Natural killer cell treated with Interleukin-12 subunit alpha and Interleukin-12 subunit beta and Interleukin-15 and Interleukin-18, amount 100 ng/mL, for 72 hours (primary cell): ENCODE results near the gene BDP1. TPM values are rescaled to one million over a fixed set of nuclear protein-coding genes. Genes with fewer than 3 reads are reported as not detected.
A peak's percentile ranks its signal among the peaks of the same experiment; 100 is the strongest.
"Not testable (repeated sequence)": the region's sequence is repeated elsewhere in the genome, so short reads cannot be mapped to it uniquely, and the experiment has no call there.

ENCODE experiments used
- ATAC-seq, 2 donors: fragments of 150-1000 bp; cut with Tn5 transposase in 1 of 2; sonication (Bioruptor Pico), chemical (Tn5 transposase) in 1 of 2; 2 replicates each; pipeline ENCODE4 v1.10.0; 2021
- DNase-seq: peaks from one replicate; pipeline ENCODE4 v3.0.0; 2022; ENCODE audit warnings: low spot score
- H3K27ac Mint-ChIP-seq, 2 donors: 1 replicate in 1 of 2; 2 replicates in 1 of 2; pipeline ENCODE4 v1.8.0; 2022; ENCODE audit warnings: mixed read lengths in 2 of 2, mild to moderate bottlenecking in 1 of 2, moderate library complexity in 1 of 2
- H3K27me3 Mint-ChIP-seq, 2 donors: 1 replicate in 1 of 2; 2 replicates in 1 of 2; pipeline ENCODE4 v1.8.0; 2022; ENCODE audit warnings: mixed read lengths in 2 of 2
- H3K36me3 Mint-ChIP-seq: one replicate; pipeline ENCODE4 v1.8.0; 2022; ENCODE audit warnings: mixed read lengths
- H3K4me1 Mint-ChIP-seq, 2 donors: 1 replicate in 1 of 2; 2 replicates in 1 of 2; pipeline ENCODE4 v1.8.0; 2022; ENCODE audit warnings: low read depth in 2 of 2, mixed read lengths in 2 of 2, mild to moderate bottlenecking in 1 of 2
- H3K4me3 Mint-ChIP-seq: one replicate; pipeline ENCODE4 v1.8.0; 2022; ENCODE audit warnings: mixed read lengths
- H3K9me3 Mint-ChIP-seq: 2 replicates; pipeline ENCODE4 v1.8.0; 2022; ENCODE audit warnings: mixed read lengths
- total RNA-seq, 2 donors: library from RNA; stranded (reverse); gene quantifications; one replicate each; pipeline ENCODE4 v1.2.3, GENCODE V29; 2022

Gene BDP1
- total RNA-seq, 2 donors from 2014 or later, result 32.1 to 52.4 TPM

DNA sequence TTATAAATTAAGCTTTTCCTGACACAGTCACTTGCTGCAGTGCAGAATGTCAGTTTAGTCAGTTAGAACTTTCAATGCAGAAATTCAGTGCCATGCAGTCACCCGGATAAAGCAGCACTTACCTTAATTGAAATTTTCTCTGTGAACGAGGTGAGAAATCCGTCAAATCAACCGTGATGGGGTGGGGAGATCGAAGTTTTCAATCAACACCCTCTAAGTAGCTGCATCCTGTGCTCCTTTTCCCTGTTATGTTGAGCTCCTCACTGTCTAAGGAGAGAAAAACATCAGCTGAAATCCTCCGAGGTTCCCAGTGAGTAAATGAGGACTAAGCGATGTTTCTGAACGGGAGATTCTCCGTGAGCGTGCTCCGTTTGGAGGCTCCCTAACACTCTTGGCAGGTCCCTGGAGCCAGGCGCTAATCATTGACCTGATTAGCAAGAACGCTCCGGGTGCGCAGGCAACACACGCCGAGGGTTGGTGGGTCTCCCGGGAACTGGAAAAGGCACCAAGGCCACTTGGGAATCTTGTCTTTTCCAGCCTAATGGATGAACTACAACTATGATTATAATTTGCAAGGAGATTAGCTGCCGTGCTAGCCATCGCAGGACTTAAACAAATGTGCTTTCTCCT is 9.8 kb upstream of the BDP1 start:
- not testable (repeated sequence) for H3K4me3 Mint-ChIP-seq, DNase-seq, ATAC-seq, H3K9me3 Mint-ChIP-seq, H3K4me1 Mint-ChIP-seq, H3K27ac Mint-ChIP-seq, H3K36me3 Mint-ChIP-seq
- H3K27me3 Mint-ChIP-seq, result peaks cover 18 to 26% of the 10 kb centered on the region in 2 donors

DNA sequence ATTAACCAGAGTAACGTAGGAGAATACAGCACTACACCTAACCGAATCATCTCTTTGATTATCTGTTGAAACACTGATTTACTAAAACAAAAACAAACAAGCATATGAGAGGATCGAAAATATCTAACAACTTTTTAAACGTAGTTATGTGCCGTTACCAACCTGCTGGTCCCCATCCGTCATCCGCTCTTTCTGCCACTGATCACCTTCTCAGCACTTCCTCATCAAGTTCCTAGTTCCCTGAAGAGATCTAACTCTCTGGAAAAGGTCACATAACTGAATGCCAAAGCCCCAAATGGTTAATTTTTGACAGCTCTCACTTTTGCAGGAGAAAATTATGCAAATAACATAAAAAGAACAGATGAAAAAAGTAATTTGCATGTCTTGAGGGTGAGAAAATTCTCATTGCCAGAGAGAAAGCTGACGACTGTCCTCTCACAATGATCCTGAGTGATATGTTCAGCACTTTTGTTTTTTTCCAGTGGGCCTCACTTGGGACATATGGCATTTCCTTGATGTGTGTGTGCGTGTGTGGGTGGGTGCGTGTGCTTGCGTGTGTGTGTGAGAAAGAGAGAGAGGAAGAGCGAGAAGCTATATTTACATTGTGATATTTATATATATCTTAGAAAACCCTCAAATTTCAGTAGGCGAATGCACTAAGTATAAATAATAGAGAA is 8.8 kb upstream of the BDP1 start:
- not testable (repeated sequence) for H3K27ac Mint-ChIP-seq, H3K9me3 Mint-ChIP-seq, H3K4me1 Mint-ChIP-seq, H3K36me3 Mint-ChIP-seq, ATAC-seq, DNase-seq
- peaks cover 15 to 25% of the 10 kb centered on the region in 2 donors for H3K27me3 Mint-ChIP-seq
- peak overlapping the region; percentile 23 for H3K4me3 Mint-ChIP-seq

DNA sequence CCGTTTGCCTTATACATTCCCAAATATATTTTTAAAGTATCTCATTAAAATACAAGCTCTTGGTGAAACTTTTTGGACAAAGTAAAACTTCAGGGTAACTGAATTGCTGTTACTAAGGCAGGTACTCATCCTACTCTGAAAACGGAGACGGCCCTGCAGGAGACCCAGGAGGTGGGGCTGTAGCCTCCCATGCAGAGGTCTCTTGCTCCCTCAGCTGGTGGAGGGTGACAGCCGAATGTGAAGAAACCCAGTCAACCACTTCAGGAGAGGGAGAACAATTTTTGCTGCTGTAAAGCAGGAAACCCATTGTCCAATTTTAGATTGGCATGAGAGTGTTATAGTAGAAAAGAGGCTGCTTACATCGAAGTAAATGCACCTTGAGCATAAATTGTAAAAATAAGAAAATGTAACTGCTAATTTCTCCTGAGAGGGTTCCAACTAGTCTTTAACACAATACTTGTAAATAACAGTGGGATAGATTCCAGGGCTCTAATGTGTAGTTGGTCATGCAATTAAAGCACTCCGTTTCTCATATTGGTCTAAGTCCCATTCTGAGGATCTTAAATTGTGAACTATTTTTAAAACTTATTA is 8.1 kb upstream of the BDP1 start:
- not testable (repeated sequence) for H3K27ac Mint-ChIP-seq, DNase-seq
- peaks cover 21 to 31% of the 10 kb centered on the region in 2 donors for H3K27me3 Mint-ChIP-seq

DNA sequence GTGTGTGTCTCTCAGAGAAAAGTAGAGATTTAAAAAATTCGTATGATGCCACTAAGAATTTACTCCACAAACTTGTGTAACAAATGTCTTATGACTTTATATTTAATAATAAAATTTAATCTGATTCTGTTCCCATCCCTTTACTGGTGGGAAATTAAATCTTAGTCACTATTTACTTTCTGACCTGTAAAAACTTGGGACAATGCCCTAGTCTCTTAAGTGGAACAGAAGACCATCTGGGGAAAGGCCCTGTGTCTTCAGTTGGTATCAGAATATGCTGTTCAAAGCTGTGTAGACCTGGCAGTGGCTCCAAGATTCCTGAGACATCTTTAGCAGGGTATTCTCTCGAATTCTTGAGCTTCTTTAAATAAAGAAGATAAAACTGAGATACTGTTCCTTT is 2.6 kb upstream of the BDP1 start:
- Mint-ChIP-seq H3K4me3 (no peak overlapping the region), H3K4me1 (peaks cover 19% of the 10 kb centered on the region in 2 donors), H3K36me3 (peaks cover 4% of the 10 kb centered on the region), H3K27me3 (peaks cover 12 to 14% of the 10 kb centered on the region in 2 donors), H3K27ac (no peak overlapping the region), H3K9me3 (no peaks in the 10 kb centered on the region)
- DNase-seq, result no peak
- no peak for ATAC-seq

More for the DNA sequence above, 8.1 kb upstream of the BDP1 start:
- H3K9me3 Mint-ChIP-seq, H3K4me3 Mint-ChIP-seq, H3K36me3 Mint-ChIP-seq, H3K4me1 Mint-ChIP-seq: not testable (repeated sequence)
- ATAC-seq, result peak; percentile 74 to 75

DNA sequence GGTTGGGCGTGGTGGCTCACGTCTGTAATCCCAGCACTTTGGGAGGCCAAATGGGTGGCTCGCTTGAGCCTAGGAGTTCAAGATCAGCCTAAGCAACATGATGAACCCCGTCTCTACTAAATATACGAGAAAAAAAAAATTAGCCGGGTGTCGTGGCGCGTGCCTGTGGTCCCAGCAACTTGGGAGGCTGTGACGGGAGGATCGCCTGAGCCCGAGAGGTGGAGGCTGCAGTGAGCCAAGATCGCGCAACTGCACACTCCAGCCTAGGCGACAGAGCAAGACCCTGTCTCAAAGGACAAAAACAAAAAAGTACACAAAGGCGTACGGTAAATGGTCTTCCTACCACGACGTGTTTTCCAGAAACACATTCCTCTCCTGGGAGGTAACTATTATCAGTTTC is 538 bp upstream of the BDP1 start:
- Mint-ChIP-seq H3K36me3 (peaks cover 10% of the 10 kb centered on the region), H3K27ac (peak overlapping the region; percentile 94 to 97), H3K27me3 (peaks cover 6 to 12% of the 10 kb centered on the region in 2 donors), H3K4me1 (peaks cover 19% of the 10 kb centered on the region in 2 donors), H3K4me3 (peak overlapping the region; percentile 99), H3K9me3 (no peaks in the 10 kb centered on the region)
- no peak for ATAC-seq
- no peak for DNase-seq

DNA sequence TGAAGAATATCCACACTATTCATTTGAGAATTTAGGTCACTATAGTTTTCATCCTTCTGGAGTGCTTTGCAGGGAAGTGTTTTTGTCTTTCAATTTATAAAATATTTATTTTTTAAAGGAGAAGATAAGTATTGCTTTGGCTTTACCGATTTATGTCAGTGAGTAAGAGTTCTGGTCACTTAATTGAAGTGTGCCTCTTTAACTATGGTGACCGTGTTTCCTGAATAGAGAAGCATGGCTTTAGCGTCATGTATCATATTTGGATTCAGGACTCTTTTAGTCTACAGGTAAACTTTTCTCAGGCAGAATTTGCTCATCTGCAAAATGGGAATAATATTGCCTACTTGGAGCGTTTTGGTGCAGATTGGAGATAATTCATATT is 902 bp downstream of the BDP1 start:
- no peak for DNase-seq
- Mint-ChIP-seq H3K36me3 (peaks cover 10% of the 10 kb centered on the region), H3K4me3 (peak overlapping the region; percentile 99)

DNA sequence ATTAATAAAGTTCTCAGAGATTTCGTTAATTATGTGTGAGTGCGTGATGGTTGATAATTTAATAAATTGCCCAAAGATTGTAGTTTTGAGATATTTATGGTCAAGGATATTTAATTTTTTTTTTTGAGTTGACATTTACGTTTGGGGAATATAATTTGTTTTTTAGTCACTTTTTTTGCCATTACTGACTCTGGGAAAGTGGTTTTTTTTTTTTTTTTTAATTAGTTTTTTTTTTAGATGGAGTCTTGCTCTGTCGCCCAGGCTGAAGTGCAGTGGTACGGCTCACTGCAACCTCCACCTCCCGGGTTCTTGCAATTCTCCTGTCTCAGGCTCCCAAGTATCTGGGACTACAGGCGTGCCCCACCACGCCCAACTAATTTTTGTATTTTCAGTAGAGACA is 1.7 kb downstream of the BDP1 start:
- Mint-ChIP-seq H3K27me3 (peaks cover 1 to 4% of the 10 kb centered on the region in 2 donors), H3K9me3 (no peaks in the 10 kb centered on the region)

More for the DNA sequence above, 902 bp downstream of the BDP1 start:
- Mint-ChIP-seq H3K27me3 (peaks cover 6 to 8% of the 10 kb centered on the region in 2 donors), H3K4me1 (peaks cover 19% of the 10 kb centered on the region in 2 donors), H3K27ac (peak overlapping the region; percentile 94 to 97), H3K9me3 (no peaks in the 10 kb centered on the region)
- ATAC-seq, result no peak

DNA sequence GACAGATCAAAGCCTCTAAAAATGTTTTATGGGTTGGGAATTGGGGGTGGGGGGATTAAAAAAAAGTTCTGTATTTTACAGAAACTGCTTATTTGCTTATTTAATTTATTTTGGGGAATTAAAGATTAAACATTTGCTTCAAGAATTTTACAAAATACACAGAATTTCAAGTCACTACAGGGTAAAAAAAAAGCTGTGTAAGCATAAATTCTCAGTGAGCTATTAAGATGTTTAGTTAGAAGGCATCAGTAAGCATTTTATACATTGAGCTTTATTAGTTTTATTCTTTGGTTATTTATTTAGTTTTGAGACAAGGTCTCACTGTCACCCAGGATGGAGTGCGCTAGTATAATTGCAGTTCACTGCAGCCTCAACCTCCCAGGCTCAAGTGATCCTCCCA is 5.2 kb downstream of the BDP1 start:
- Mint-ChIP-seq H3K27ac (no peak overlapping the region), H3K9me3 (no peaks in the 10 kb centered on the region), H3K4me1 (peaks cover 11 to 12% of the 10 kb centered on the region in 2 donors), H3K4me3 (no peak overlapping the region), H3K36me3 (peaks cover 10% of the 10 kb centered on the region), H3K27me3 (no peaks in the 10 kb centered on the region)
- no peak for ATAC-seq
- DNase-seq, result no peak

More for the DNA sequence above, 1.7 kb downstream of the BDP1 start:
- Mint-ChIP-seq H3K4me3 (peak overlapping the region; percentile 99), H3K27ac (peak overlapping the region in 1 of 2 donors; percentile 97), H3K36me3 (peaks cover 10% of the 10 kb centered on the region), H3K4me1 (peaks cover 19% of the 10 kb centered on the region in 2 donors)
- no peak for DNase-seq
- ATAC-seq, result no peak

DNA sequence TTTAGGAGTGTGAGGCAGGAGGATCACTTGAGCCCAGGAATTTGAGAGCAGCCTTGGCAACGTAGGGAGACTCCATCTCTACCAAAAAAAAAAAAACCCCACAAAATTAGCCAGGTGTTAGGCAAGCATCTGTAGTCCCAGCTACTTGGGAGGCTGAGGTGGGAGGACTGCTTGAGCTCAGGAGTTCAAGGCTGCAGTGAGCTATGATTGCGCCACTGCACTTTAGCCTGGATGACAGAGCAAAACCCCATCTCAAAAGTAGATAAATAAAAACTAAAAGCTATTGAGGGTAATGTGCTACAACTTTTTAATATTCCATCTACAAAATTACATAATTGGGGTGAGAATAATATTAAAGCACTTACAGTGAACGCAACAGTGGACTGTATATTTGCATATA is 5.9 kb downstream of the BDP1 start:
- H3K36me3 Mint-ChIP-seq, result peaks cover 16% of the 10 kb centered on the region
- H3K4me1 Mint-ChIP-seq, result peaks cover 6 to 7% of the 10 kb centered on the region in 2 donors
- ATAC-seq (no peak), DNase-seq (no peak)
- H3K27ac Mint-ChIP-seq, result no peak overlapping the region
- no peaks in the 10 kb centered on the region for H3K9me3 Mint-ChIP-seq
- no peaks in the 10 kb centered on the region for H3K27me3 Mint-ChIP-seq
- H3K4me3 Mint-ChIP-seq, result no peak overlapping the region

DNA sequence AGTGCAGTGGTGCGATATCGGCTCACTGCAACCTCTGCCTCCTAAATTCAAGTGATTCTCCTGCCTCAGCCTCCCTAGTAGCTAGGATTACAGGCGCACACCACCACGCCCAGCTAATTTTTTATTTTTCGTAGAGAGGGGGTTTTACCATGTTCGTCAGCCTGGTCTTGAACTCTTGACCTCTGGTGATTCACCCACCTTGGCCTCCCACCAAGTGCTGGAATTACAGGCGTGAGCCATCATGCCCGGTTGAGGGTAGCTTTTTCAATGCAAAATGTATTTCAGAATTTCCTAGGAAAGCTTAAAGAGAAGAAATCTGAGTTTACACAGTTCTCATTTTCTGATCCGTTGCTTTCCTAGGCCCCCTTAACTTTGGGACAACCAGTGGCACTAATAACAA is 15.7 kb downstream of the BDP1 start:
- Mint-ChIP-seq H3K4me1 (peaks cover 0 to 3% of the 10 kb centered on the region in 2 donors), H3K4me3 (no peak overlapping the region), H3K9me3 (no peaks in the 10 kb centered on the region), H3K36me3 (peaks cover 7% of the 10 kb centered on the region), H3K27me3 (no peaks in the 10 kb centered on the region), H3K27ac (peak overlapping the region in 1 of 2 donors; percentile 45)
- ATAC-seq, result no peak
- DNase-seq, result no peak

DNA sequence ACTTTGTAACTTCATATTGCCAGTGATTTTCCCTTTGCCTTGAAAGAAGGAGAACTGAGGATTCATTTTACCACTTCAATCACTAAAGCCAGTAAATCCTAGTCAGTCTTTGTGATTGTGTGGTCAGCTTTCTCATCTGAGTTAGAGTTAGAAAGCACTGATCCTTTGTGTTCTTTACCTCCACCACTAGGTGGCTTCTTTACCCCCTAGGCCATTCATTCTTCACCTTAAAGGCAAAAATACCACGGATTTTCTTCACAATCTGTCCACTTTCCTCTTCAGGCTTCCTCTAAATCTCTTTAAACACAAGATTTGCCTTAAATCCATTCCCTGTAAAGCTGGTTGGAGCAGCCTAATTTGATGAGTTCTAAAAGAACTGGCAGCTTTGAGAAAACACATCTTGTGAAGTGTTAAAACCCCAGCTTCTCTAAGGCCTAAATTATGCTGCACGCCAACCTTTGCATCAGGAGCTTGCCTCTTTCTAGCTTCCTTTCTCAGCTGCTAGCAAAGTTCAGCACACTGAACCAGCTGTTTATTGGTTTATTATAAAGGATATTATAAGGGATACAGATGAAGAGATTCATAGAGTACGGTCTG is 20.4 kb downstream of the BDP1 start:
- H3K36me3 Mint-ChIP-seq, result peaks cover 6% of the 10 kb centered on the region
- peaks cover 0 to 3% of the 10 kb centered on the region in 2 donors for H3K4me1 Mint-ChIP-seq
- H3K27ac Mint-ChIP-seq, result no peak overlapping the region
- no peak overlapping the region for H3K4me3 Mint-ChIP-seq
- DNase-seq (no peak), ATAC-seq (no peak)
- no peaks in the 10 kb centered on the region for H3K9me3 Mint-ChIP-seq
- no peaks in the 10 kb centered on the region for H3K27me3 Mint-ChIP-seq

DNA sequence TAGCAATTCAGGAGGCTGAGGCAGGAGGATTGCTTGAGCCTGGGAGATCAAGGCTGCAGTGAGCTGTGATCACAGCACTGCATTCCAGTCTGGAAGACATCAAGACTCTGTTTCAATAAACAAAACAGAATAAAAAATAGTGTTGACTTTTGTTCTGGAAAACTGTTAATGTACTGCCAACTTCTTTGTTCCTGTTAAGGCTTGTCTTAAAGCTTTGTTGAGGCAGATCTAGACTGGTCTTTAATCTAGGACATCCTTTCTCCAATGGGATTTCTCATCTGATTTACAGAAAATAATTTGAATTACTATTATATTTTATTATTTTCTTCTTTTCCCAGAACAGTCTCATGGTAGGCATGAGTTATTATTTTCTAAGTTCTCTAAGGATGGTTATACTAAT is 26.0 kb downstream of the BDP1 start:
- H3K27me3 Mint-ChIP-seq, result no peaks in the 10 kb centered on the region
- H3K4me1 Mint-ChIP-seq, result peaks cover 0 to 6% of the 10 kb centered on the region in 2 donors
- H3K36me3 Mint-ChIP-seq, result peaks cover 11% of the 10 kb centered on the region
- H3K27ac Mint-ChIP-seq, result no peak overlapping the region
- no peak overlapping the region for H3K4me3 Mint-ChIP-seq
- DNase-seq (no peak), ATAC-seq (no peak)
- no peaks in the 10 kb centered on the region for H3K9me3 Mint-ChIP-seq

DNA sequence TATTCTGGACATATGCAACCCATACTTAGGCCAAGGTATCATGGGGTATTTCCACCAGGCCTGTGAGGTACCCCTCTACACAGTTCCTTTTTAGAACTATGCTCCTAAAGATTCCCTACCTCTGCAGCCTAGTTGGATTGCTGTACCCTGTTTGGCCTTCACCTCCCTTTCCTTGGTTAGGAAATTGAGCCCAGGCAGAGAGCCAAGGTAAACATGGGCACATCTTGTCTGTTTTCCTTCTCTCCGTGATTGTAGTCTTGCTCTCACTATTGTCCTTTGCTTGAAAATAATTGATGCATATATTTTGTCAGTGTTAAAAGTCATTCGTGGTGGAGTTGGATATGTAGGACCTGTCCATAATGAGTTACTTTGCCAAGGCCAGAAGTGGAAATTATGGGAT is 26.7 kb downstream of the BDP1 start:
- ATAC-seq (no peak), DNase-seq (no peak)
- Mint-ChIP-seq H3K36me3 (peaks cover 11% of the 10 kb centered on the region), H3K4me1 (peaks cover 0 to 6% of the 10 kb centered on the region in 2 donors), H3K27me3 (no peaks in the 10 kb centered on the region), H3K27ac (no peak overlapping the region), H3K9me3 (no peaks in the 10 kb centered on the region), H3K4me3 (no peak overlapping the region)

DNA sequence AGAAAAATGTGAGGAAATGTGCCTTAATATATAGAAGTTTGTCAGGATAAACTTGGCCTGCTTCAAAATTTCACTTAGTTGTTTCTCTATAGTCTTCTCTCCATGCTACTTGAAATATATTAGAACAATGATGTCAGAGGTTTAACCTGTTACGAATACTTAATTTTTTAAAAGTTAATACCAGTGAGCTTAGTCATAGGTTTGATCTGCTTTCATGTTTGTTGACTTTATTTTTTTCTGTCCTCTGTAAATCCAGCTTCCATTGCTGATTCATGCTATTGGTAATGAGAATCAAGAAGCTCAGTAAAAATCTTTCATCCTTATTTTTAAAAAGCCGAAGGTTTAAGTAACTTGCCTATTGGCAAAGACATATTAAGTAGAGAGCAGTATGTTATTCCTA is 27.9 kb downstream of the BDP1 start:
- peaks cover 11% of the 10 kb centered on the region for H3K36me3 Mint-ChIP-seq
- ATAC-seq (no peak), DNase-seq (no peak)
- H3K4me1 Mint-ChIP-seq, result peaks cover 0 to 6% of the 10 kb centered on the region in 2 donors
- no peaks in the 10 kb centered on the region for H3K27me3 Mint-ChIP-seq
- H3K4me3 Mint-ChIP-seq, result no peak overlapping the region
- no peaks in the 10 kb centered on the region for H3K9me3 Mint-ChIP-seq
- H3K27ac Mint-ChIP-seq, result no peak overlapping the region
